ENCODE data around the gene GRM7. TPM values are rescaled to one million over a fixed set of nuclear protein-coding genes. Genes with fewer than 3 reads are reported as not detected.

GRM7 gene
- total and polyA plus RNA-seq, 4 donors, result 0.08 to 0.33 TPM; not detected in 2

DNA sequence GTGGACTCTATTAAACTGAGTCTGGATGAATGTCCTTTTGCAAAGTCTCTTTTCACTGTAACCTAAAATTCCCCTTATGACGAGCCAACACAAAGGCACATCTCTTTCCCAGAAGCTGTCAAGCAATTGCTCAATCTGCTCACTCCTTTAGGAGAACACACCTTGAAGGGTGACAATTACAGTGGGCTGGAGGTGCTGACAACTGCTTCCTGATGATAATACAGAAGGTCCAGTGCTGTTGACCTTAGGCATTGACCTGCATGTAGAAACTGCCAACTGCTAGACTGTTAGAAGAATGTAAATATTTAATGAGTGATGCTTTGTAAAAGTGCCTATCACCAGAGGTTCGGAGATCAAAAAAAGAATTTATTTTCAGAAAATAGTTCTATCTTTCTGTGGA is 757.7 kb downstream of the GRM7 start (continued):
- TF ChIP-seq, protein P1, sequence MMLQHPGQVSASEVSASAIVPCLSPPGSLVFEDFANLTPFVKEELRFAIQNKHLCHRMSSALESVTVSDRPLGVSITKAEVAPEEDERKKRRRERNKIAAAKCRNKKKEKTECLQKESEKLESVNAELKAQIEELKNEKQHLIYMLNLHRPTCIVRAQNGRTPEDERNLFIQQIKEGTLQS (IDR thresholded peaks at IDR 0.05), result no peak
- TF ChIP-seq EGR1 (IDR thresholded peaks at IDR 0.05; ENCODE audit: low read depth in 2 of 2), result no peak
- TF ChIP-seq, protein P2, sequence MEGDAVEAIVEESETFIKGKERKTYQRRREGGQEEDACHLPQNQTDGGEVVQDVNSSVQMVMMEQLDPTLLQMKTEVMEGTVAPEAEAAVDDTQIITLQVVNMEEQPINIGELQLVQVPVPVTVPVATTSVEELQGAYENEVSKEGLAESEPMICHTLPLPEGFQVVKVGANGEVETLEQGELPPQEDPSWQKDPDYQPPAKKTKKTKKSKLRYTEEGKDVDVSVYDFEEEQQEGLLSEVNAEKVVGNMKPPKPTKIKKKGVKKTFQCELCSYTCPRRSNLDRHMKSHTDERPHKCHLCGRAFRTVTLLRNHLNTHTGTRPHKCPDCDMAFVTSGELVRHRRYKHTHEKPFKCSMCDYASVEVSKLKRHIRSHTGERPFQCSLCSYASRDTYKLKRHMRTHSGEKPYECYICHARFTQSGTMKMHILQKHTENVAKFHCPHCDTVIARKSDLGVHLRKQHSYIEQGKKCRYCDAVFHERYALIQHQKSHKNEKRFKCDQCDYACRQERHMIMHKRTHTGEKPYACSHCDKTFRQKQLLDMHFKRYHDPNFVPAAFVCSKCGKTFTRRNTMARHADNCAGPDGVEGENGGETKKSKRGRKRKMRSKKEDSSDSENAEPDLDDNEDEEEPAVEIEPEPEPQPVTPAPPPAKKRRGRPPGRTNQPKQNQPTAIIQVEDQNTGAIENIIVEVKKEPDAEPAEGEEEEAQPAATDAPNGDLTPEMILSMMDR (IDR thresholded peaks at IDR 0.05; ENCODE audit: low read depth, low read length, missing input control), result no peak

DNA sequence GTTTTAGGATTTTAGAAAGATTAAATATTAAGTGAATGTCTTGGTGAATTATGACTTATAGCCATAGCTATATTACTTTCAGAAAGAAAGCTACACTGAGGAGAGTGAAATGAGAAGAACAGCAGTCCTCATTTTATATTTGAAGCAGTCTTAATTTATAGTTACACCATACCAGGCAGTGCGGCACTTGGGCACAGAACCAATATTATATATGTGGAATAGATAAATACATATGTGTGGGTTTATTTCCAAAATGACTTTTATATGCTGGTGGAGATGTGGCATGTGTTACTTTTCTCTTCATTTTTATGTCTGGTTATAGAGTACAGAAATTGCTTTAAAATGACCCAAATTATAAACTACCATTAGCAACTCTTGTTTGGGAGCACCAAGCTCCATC is 759.5 kb downstream of the GRM7 start:
- Histone ChIP-seq H3K4me3 (ENCODE audit: low read depth in 1 of 3, low read length in 3 of 3) (no peak overlapping the region), H3K27ac (ENCODE audit: low read depth in 1 of 2, low read length in 2 of 2) (no peak overlapping the region), H3K9ac (ENCODE audit: low read depth in 1 of 2, low read length in 2 of 2) (no peak overlapping the region), H3K9me3 (ENCODE audit: control insufficient read depth in 4 of 4, low read length in 3 of 4) (no peaks in the 10 kb centered on the region), H3K36me3 (ENCODE audit: control insufficient read depth in 4 of 4, insufficient read depth in 3 of 4, low read depth in 1 of 4, low read length in 3 of 4) (no peaks in the 10 kb centered on the region), H3K27me3 (ENCODE audit: control insufficient read depth in 4 of 4, insufficient read depth in 4 of 4, low read length in 3 of 4) (no peaks in the 10 kb centered on the region), H3K4me1 (ENCODE audit: control insufficient read depth in 4 of 4, insufficient read depth in 4 of 4, low read length in 3 of 4) (peaks cover 6 to 29% (median 18%) of the 10 kb centered on the region in 4 donors)
- TF ChIP-seq HNF4A (conservative IDR thresholded peaks at IDR 0.05) (no peak), GABPA (IDR thresholded peaks at IDR 0.05 in 1 of 2, conservative IDR thresholded peaks at IDR 0.05 in 1 of 2) (no peak), RXRA (IDR thresholded peaks at IDR 0.05) (no peak), YY1 (IDR thresholded peaks at IDR 0.05) (no peak), NR2F2 (IDR thresholded peaks at IDR 0.05) (no peak), FOXA1 (IDR thresholded peaks at IDR 0.05) (no peak), JUND (IDR thresholded peaks at IDR 0.05) (no peak), SP1 (IDR thresholded peaks at IDR 0.05) (no peak), FOXA2 (IDR thresholded peaks at IDR 0.05) (no peak), EGR1 (IDR thresholded peaks at IDR 0.05; ENCODE audit: low read depth in 2 of 2) (no peak), HNF4G (IDR thresholded peaks at IDR 0.05) (no peak), TAF1 (conservative IDR thresholded peaks at IDR 0.05) (no peak), RAD21 (IDR thresholded peaks at IDR 0.05) (no peak)
- TF ChIP-seq, protein P2 (IDR thresholded peaks at IDR 0.05; ENCODE audit: low read depth, low read length, missing input control), result no peak
- TF ChIP-seq, protein P1 (IDR thresholded peaks at IDR 0.05), result no peak
- TF ChIP-seq, protein P3, sequence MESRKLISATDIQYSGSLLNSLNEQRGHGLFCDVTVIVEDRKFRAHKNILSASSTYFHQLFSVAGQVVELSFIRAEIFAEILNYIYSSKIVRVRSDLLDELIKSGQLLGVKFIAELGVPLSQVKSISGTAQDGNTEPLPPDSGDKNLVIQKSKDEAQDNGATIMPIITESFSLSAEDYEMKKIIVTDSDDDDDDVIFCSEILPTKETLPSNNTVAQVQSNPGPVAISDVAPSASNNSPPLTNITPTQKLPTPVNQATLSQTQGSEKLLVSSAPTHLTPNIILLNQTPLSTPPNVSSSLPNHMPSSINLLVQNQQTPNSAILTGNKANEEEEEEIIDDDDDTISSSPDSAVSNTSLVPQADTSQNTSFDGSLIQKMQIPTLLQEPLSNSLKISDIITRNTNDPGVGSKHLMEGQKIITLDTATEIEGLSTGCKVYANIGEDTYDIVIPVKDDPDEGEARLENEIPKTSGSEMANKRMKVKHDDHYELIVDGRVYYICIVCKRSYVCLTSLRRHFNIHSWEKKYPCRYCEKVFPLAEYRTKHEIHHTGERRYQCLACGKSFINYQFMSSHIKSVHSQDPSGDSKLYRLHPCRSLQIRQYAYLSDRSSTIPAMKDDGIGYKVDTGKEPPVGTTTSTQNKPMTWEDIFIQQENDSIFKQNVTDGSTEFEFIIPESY (IDR thresholded peaks at IDR 0.05), result no peak
- TF ChIP-seq, protein P4, sequence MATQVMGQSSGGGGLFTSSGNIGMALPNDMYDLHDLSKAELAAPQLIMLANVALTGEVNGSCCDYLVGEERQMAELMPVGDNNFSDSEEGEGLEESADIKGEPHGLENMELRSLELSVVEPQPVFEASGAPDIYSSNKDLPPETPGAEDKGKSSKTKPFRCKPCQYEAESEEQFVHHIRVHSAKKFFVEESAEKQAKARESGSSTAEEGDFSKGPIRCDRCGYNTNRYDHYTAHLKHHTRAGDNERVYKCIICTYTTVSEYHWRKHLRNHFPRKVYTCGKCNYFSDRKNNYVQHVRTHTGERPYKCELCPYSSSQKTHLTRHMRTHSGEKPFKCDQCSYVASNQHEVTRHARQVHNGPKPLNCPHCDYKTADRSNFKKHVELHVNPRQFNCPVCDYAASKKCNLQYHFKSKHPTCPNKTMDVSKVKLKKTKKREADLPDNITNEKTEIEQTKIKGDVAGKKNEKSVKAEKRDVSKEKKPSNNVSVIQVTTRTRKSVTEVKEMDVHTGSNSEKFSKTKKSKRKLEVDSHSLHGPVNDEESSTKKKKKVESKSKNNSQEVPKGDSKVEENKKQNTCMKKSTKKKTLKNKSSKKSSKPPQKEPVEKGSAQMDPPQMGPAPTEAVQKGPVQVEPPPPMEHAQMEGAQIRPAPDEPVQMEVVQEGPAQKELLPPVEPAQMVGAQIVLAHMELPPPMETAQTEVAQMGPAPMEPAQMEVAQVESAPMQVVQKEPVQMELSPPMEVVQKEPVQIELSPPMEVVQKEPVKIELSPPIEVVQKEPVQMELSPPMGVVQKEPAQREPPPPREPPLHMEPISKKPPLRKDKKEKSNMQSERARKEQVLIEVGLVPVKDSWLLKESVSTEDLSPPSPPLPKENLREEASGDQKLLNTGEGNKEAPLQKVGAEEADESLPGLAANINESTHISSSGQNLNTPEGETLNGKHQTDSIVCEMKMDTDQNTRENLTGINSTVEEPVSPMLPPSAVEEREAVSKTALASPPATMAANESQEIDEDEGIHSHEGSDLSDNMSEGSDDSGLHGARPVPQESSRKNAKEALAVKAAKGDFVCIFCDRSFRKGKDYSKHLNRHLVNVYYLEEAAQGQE (IDR thresholded peaks at IDR 0.05), result no peak
- TF ChIP-seq, protein P5, sequence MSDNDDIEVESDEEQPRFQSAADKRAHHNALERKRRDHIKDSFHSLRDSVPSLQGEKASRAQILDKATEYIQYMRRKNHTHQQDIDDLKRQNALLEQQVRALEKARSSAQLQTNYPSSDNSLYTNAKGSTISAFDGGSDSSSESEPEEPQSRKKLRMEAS (IDR thresholded peaks at IDR 0.05), result no peak
- WGBS, result 98% methylated on average over 1 of the region's 1 CpG
- no peak for DNase-seq (ENCODE audit: low spot score)

All from liver (tissue), 9 donors.